GM19351 (cell line): ENCODE data around the gene ACOT11.
"Not testable (repeated sequence)": the region's sequence is repeated elsewhere in the genome, so short reads cannot be mapped to it uniquely, and the experiment has no call there.

Experiments
- ATAC-seq: cut with Tn5 transposase; IDR thresholded peaks from one replicate; pipeline ENCODE4 v1.9.1; 2021; ENCODE audit warnings: mild to moderate bottlenecking, moderate library complexity; ENCODE audit not compliant: unreplicated experiment

ACOT11 gene

DNA sequence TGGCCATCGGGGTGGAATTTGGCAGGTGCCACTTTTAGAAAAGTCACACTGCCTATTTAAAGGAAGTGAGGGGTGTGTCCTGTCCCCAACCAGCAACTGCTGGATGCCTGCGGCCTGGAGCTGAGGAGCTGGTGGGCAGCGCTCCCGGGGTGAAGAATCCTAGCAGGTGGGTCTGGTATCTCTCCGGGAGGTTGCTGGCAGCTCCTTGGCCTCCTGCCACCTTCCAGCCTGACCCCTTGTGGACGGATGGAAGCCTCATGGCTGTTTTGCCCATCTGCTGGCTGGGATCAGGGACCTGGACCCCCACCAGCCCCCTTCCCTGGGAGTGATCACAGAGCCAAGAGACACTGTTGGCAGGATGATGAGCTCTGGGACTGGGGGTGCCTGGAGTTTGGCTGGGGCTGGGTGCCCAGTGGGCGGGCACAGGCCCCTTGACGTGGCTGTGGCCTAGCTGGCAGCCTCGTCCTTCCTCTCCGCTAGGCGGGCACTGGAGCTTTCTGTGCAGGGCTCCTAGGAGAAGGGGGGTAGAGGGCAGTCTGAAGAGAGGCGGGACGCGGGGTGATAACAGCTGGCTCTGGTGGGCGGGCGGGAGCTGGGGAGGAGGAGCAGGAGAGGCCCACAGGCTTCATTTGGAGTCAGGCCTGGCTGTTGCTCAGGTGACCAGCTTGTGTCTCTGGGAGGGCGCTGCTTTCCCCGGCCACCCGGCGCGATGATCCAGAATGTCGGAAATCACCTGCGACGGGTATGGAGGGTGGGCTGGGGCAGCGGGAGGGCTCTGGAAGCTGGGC is at the start of gene ACOT11:
Gene ACOT11, plus strand, starts transcription at position 628 of the 788 bp plus-strand sequence. Its CDS starts 82 bp downstream, at position 710.
- ATAC-seq: no peak

DNA sequence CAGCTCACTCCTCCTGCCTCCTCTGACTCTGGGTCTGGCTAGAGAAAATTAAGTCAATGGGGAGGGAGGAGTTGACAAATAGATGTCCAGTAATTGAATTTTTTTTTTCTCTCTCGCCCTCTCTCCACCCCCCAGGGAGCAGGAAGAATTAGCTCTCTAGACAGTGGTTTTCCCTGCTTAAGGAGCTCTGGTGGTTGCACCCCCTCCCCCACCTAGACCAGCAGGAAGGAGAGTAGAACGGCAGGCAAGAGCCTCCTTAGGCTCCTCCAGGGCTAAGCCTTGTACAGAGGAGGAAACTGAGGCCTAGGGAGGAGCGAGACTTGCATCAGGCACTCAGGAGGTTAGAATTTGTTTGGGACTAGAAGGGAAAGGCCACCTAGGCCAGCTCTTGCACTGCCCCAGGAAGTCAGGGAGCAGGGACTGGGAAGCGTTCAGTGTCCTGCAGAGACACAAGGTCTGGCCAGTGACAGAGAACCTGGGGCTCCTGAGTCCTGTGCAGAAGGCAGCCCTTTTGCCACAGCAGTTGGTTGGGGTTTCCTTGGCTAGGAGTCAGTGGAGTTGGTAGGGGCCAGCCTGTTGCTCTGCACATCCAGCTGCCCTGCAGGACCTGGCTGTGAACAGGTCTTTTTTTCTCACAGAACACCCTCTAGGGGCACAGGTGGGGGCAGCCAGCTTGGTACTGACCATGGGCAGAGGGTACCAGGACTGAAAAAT is 49.5 kb upstream of the ACOT11 start:
- ATAC-seq: no peak

GRCh38 chr1:54499097-54499359 is 49.0 kb upstream of the ACOT11 start:
- ATAC-seq: no peak

DNA sequence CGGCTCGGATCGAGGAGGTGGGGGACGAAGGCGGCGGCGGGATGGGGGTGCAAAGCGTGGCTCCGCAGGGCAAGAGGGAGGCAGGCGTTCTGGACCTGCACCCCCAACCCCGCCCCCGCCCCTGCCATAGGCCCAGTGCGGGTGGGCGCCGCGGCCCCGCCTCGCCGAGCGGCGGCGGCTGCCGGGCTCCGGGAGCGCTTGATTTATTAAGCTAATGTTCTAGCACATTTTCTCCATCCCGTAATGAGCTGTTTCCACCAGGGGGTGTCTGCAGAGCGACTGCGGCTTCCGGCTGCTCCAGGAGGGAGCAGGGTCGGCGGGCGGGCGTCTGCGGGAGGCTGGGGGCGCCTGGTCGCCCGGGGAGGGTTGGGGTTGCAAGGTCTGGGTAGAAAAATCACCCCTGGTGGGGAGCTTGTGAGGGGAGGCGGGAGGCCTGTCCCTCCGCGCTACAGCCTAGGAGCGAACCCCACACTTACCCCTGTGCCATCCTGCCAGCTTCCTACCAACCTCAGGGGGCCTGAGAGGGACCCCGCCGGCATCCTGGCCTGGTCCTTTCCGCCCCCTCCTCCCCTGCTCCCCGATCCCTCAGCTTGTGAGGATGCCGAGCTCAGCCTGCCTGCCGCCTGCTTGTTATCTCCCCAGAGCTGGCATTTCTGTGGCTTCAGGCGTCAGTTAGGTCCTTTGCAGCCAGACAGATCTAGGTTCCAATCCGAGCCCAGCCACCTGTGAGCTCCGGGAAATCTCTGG is 48.5 kb upstream of the ACOT11 start:
- no peak for ATAC-seq

- ATAC-seq: no peak
Observed at GRCh38 chr1:54500107-54500431, 48.0 kb upstream of the ACOT11 start.

- no peak for ATAC-seq
Observed at GRCh38 chr1:54501849-54502248, 46.2 kb upstream of the ACOT11 start.

- ATAC-seq: no peak
Observed at GRCh38 chr1:54502342-54502741, 45.7 kb upstream of the ACOT11 start.

GRCh38 chr1:54506594-54506993 is 41.4 kb upstream of the ACOT11 start:
- ATAC-seq: no peak

- no peak for ATAC-seq
Observed at GRCh38 chr1:54507033-54507870, 40.8 kb upstream of the ACOT11 start.

GRCh38 chr1:54510715-54511270 is 37.2 kb upstream of the ACOT11 start:
- ATAC-seq: no peak

- not testable (repeated sequence) for ATAC-seq
Observed at GRCh38 chr1:54513921-54514580, 34.0 kb upstream of the ACOT11 start.

DNA sequence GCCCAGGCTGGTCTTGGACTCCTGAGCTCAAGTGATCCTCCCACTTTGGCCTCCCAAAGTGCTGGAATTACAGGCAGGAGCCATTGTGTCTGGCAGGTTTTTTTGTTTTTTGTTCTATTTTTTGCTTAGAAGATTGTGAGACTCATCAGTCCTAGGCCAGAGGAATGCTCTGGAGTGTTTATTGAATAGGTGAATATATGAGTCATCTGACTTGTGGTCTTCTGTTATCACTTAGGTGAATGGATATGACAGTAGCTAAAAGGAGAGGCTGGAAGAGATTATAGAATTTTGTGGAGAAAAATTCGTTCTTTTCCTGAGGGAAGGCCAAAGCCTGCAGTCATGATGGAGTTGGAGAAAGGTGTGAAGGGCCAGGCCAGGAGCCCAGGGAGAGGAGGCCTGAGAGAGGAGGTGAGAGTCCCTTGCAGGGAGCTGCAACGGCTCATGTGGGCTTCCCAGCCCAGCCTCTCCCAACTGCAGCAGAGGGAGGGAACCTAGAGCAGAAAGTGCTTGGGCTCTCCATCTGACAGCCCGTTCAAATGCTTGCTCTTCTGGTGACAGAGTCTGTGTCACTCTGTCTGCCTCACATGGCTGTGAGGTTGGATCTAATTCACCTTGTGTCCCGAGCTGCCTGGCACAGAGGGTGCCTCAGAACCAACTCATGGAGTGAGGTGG is 31.6 kb upstream of the ACOT11 start:
- ATAC-seq: no peak

GRCh38 chr1:54517496-54517895 is 30.5 kb upstream of the ACOT11 start:
- ATAC-seq: no peak

DNA sequence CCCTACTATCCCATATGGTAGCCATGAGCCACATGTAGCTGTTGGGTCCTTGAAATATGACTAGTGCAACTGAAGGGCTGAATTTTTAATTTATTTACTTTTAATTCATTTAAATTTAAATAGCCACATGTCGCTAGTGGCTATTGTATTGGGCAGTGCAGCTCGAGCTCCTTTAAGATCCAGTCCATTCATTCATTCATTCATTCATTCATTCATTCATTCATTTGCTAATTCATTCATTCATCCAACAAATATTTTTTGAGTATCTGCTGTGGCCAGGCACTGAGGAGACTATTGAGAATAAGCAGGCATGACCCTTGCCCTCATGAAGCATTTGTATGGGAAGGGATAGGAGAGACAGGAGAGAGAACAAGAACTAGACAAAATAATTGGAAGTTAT is 29.5 kb upstream of the ACOT11 start:
- ATAC-seq: no peak

DNA sequence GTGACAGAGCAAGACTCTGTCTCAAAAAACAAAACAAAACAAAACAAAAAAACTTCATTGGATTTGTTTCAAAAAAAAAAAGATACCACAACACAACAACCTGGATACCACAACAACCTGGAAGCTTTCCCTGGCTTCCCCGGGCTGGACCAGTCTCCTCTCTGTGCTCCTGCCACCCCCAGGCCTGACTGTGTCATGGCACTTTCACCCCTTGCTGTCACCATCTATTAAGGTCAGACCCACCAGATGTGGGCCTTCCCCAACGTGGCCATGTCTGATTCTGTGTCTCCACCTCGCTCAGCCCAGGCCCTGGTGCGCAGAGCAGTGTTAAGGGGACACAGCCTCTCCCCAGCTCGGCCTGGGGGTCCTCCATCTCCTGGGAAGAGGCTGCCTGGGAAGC is 28.3 kb upstream of the ACOT11 start:
- ATAC-seq: no peak

DNA sequence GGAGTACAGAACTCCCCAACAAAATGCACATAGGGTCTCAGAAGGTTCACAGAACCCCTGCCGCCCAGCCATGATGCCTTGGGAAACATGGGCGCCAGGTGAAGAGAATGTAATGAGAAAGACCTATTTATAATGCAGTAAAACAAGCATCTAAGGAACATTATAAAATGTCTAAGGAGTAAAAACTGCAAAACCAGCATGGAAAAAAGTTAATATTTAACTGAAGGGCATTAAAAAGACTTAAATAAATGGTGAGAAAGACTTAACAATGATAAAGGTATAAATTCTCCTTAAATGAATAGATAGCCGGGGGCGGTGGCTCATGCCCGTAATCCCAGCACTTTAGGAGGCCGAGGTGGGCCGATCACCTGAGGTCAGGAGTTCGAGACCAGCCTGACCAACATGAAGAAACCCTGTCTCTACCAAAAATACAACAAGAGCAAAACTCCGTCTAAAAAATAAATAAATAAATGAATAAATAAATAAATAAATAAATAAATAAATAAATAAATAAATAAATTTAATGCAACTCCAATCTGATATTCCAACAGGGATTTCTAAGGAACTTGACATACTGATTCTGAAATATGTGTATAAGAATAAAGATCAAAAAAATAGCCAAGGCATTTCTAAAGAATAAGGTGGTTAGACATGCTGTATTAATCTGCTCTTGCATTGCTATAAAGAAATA is 27.3 kb upstream of the ACOT11 start:
- ATAC-seq: no peak

GRCh38 chr1:54526565-54526964 is 21.5 kb upstream of the ACOT11 start:
- not testable (repeated sequence) for ATAC-seq

DNA sequence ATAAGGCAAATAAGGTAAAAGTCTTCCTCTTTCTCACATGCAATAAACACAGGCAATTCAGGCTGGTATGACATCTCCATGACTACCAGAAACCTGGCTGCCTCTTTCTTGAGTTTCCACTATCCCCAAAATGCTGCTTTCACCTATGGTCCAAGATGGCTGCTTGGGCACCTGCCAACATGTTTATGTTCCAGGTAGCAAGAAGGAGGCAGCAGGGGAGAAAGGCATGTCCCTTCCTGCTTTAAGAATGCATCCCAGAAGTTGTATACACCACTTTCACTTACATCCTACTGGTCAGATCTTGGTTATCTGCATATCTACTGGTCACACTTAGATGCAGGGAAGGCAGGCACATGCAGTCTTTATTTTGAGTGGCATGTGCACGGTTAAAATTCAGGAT is 19.4 kb upstream of the ACOT11 start:
- no peak for ATAC-seq

DNA sequence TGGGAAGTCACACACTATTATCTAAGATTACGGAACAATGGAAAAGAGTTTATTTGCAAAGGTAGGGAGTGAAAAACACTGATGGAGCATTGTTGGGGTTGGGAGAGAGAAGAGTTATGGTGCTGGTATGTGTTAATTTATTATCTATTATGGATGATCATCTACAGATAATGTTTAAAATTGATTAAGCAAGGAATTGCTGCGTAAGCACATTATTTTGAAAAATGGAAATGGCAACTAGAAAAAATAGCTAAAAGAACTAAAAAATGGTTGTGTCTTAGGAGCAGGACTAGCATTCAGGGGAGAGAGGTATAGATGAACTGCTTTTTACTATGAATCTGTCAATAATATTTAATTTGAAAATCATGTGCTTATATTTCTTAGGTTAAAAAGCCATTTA is 16.0 kb upstream of the ACOT11 start:
- no peak for ATAC-seq
